Measurements from ENCODE around the gene VSIG10.
"Not testable (repeated sequence)": the region's sequence is repeated elsewhere in the genome, so short reads cannot be mapped to it uniquely, and the experiment has no call there.

VSIG10 gene

GRCh38 chr12:118081521-118081920 lies 22.3 kb downstream of the VSIG10 start:
- H2AFZ ChIP-seq (ENCODE audit: low read length, unreplicated experiment); H3K79me2 ChIP-seq (ENCODE audit: control insufficient read depth, insufficient read depth, low read length, unreplicated experiment); H3K27me3 ChIP-seq (ENCODE audit: insufficient read depth, low read length); H3K27ac ChIP-seq (ENCODE audit: low read depth, low read length); H3K4me3 ChIP-seq (ENCODE audit: low read depth, low read length); H3K4me1 ChIP-seq (ENCODE audit: control insufficient read depth, insufficient read depth, low read length, unreplicated experiment); H3K36me3 ChIP-seq (ENCODE audit: insufficient read depth, low read length): not testable (repeated sequence)

GRCh38 chr12:118073768-118074167 lies 30.0 kb downstream of the VSIG10 start:
- Histone ChIP-seq H3K4me3 (ENCODE audit: low read depth, low read length) (no peak overlapping the region), H3K79me2 (ENCODE audit: control insufficient read depth, insufficient read depth, low read length, unreplicated experiment) (no peaks in the 10 kb centered on the region), H3K27ac (ENCODE audit: low read depth, low read length) (no peak overlapping the region), H3K4me1 (ENCODE audit: control insufficient read depth, insufficient read depth, low read length, unreplicated experiment) (no peaks in the 10 kb centered on the region), H3K27me3 (ENCODE audit: insufficient read depth, low read length) (no peaks in the 10 kb centered on the region), H3K36me3 (ENCODE audit: insufficient read depth, low read length) (peaks cover 7% of the 10 kb centered on the region; the same call in 1 of the 2 replicates), H2AFZ (ENCODE audit: low read length, unreplicated experiment) (no peak overlapping the region)

- H3K36me3 ChIP-seq (ENCODE audit: insufficient read depth, low read length), result no peaks in the 10 kb centered on the region
- no peaks in the 10 kb centered on the region for H3K79me2 ChIP-seq (ENCODE audit: control insufficient read depth, insufficient read depth, low read length, unreplicated experiment)
- no peak overlapping the region for H2AFZ ChIP-seq (ENCODE audit: low read length, unreplicated experiment)
These were observed 33.2 kb downstream of the VSIG10 start for GRCh38 chr12:118070650-118071049.

GRCh38 chr12:118068445-118068844 lies 35.4 kb downstream of the VSIG10 start:
- Histone ChIP-seq H3K27me3 (ENCODE audit: insufficient read depth, low read length) (no peaks in the 10 kb centered on the region), H2AFZ (ENCODE audit: low read length, unreplicated experiment) (no peak overlapping the region), H3K36me3 (ENCODE audit: insufficient read depth, low read length) (no peaks in the 10 kb centered on the region), H3K79me2 (ENCODE audit: control insufficient read depth, insufficient read depth, low read length, unreplicated experiment) (no peaks in the 10 kb centered on the region), H3K27ac (ENCODE audit: low read depth, low read length) (no peak overlapping the region), H3K4me3 (ENCODE audit: low read depth, low read length) (no peak overlapping the region), H3K4me1 (ENCODE audit: control insufficient read depth, insufficient read depth, low read length, unreplicated experiment) (no peaks in the 10 kb centered on the region)

More at GRCh38 chr12:118070650-118071049, 33.2 kb downstream of the VSIG10 start:
- Histone ChIP-seq H3K27ac (ENCODE audit: low read depth, low read length) (no peak overlapping the region), H3K4me1 (ENCODE audit: control insufficient read depth, insufficient read depth, low read length, unreplicated experiment) (no peaks in the 10 kb centered on the region), H3K27me3 (ENCODE audit: insufficient read depth, low read length) (no peaks in the 10 kb centered on the region), H3K4me3 (ENCODE audit: low read depth, low read length) (no peak overlapping the region)

GRCh38 chr12:118065380-118065779 lies 38.4 kb downstream of the VSIG10 start:
- peaks cover 5% of the 10 kb centered on the region for H3K4me1 ChIP-seq (ENCODE audit: control insufficient read depth, insufficient read depth, low read length, unreplicated experiment)
- H3K4me3 ChIP-seq (ENCODE audit: low read depth, low read length), result no peak overlapping the region
- no peak overlapping the region for H3K27ac ChIP-seq (ENCODE audit: low read depth, low read length)
- no peak overlapping the region for H2AFZ ChIP-seq (ENCODE audit: low read length, unreplicated experiment)
- no peaks in the 10 kb centered on the region for H3K36me3 ChIP-seq (ENCODE audit: insufficient read depth, low read length)
- H3K27me3 ChIP-seq (ENCODE audit: insufficient read depth, low read length), result no peaks in the 10 kb centered on the region
- H3K79me2 ChIP-seq (ENCODE audit: control insufficient read depth, insufficient read depth, low read length, unreplicated experiment), result peaks cover 15% of the 10 kb centered on the region

GRCh38 chr12:118064608-118065007 lies 39.2 kb downstream of the VSIG10 start:
- H3K4me3 ChIP-seq (ENCODE audit: low read depth, low read length), result no peak overlapping the region
- no peak overlapping the region for H2AFZ ChIP-seq (ENCODE audit: low read length, unreplicated experiment)
- H3K4me1 ChIP-seq (ENCODE audit: control insufficient read depth, insufficient read depth, low read length, unreplicated experiment), result peaks cover 7% of the 10 kb centered on the region
- peaks cover 22% of the 10 kb centered on the region for H3K79me2 ChIP-seq (ENCODE audit: control insufficient read depth, insufficient read depth, low read length, unreplicated experiment)
- no peaks in the 10 kb centered on the region for H3K27me3 ChIP-seq (ENCODE audit: insufficient read depth, low read length)
- H3K36me3 ChIP-seq (ENCODE audit: insufficient read depth, low read length), result no peaks in the 10 kb centered on the region
- H3K27ac ChIP-seq (ENCODE audit: low read depth, low read length), result no peak overlapping the region

GRCh38 chr12:118063576-118064391 lies 40.0 kb downstream of the VSIG10 start:
- H3K4me3 ChIP-seq (ENCODE audit: low read depth, low read length), result no peak overlapping the region
- no peak overlapping the region for H2AFZ ChIP-seq (ENCODE audit: low read length, unreplicated experiment)
- H3K36me3 ChIP-seq (ENCODE audit: insufficient read depth, low read length), result no peaks in the 10 kb centered on the region
- peaks cover 31% of the 10 kb centered on the region for H3K79me2 ChIP-seq (ENCODE audit: control insufficient read depth, insufficient read depth, low read length, unreplicated experiment)
- peaks cover 15% of the 10 kb centered on the region for H3K4me1 ChIP-seq (ENCODE audit: control insufficient read depth, insufficient read depth, low read length, unreplicated experiment)
- no peak overlapping the region for H3K27ac ChIP-seq (ENCODE audit: low read depth, low read length)
- H3K27me3 ChIP-seq (ENCODE audit: insufficient read depth, low read length), result no peaks in the 10 kb centered on the region

- H3K27me3 ChIP-seq (ENCODE audit: insufficient read depth, low read length), result no peaks in the 10 kb centered on the region
- peak overlapping the region; percentile 84 for H3K4me3 ChIP-seq (ENCODE audit: low read depth, low read length)
- no peaks in the 10 kb centered on the region for H3K36me3 ChIP-seq (ENCODE audit: insufficient read depth, low read length)
- H3K27ac ChIP-seq (ENCODE audit: low read depth, low read length), result peak overlapping the region; percentile 74
- H3K4me1 ChIP-seq (ENCODE audit: control insufficient read depth, insufficient read depth, low read length, unreplicated experiment), result peaks cover 16% of the 10 kb centered on the region
- H3K79me2 ChIP-seq (ENCODE audit: control insufficient read depth, insufficient read depth, low read length, unreplicated experiment), result peaks cover 41% of the 10 kb centered on the region
- H2AFZ ChIP-seq (ENCODE audit: low read length, unreplicated experiment), result peak overlapping the region; percentile 72
These were observed 41.7 kb downstream of the VSIG10 start for GRCh38 chr12:118061873-118062843.

- Histone ChIP-seq H2AFZ (ENCODE audit: low read length, unreplicated experiment) (peak within 1 kb of the TSS; percentile 42), H3K79me2 (ENCODE audit: control insufficient read depth, insufficient read depth, low read length, unreplicated experiment) (peaks cover 49% of the 10 kb centered on the region), H3K27me3 (ENCODE audit: insufficient read depth, low read length) (no peaks in the 10 kb centered on the region), H3K4me1 (ENCODE audit: control insufficient read depth, insufficient read depth, low read length, unreplicated experiment) (peaks cover 21% of the 10 kb centered on the region), H3K4me3 (ENCODE audit: low read depth, low read length) (peak within 1 kb of the TSS; percentile 84), H3K27ac (ENCODE audit: low read depth, low read length) (peak within 1 kb of the TSS; percentile 81), H3K36me3 (ENCODE audit: insufficient read depth, low read length) (no peaks in the 10 kb centered on the region)
These were observed 42.6 kb downstream of the VSIG10 start, which contains the start of gene WSB2 for GRCh38 chr12:118061011-118061872. TSS of gene WSB2 (minus strand) at chr12:118061179. CDS start at chr12:118061048, 131 bp downstream.
